GM19035 (cell line): ENCODE data around the gene ZBTB20.
A peak's percentile ranks its signal among the peaks of the same experiment; 100 is the strongest.

Source experiments
- ATAC-seq: cut with Tn5 transposase; IDR thresholded peaks from one replicate; pipeline ENCODE4 v1.9.1; 2021; ENCODE audit not compliant: unreplicated experiment

ZBTB20 gene

DNA sequence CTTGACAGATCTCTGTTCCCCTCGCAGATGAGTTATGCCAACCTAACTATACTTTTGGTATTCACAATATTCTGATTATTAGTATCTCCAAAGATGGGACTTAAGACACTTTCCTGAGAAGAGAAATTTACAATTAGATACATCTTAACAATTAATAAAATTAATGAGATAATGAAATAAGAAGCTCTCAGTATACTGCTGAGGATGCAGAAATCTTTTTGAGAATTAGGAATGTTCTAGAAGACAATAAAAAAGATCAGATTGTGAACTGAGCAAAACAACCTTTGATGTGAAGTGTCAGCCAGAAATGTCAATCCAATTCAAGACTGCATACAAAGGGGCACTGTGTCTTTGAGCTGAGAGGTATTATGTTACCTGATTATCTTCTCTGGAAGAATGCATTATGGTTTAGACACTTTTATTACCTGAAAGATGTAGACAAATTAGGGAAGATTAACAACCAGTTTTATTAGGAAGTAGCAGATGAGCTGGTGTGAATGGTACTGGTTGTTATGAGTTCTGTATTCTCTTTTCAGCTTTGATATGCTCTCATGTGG lies 590.4 kb downstream of the ZBTB20 start:
- ATAC-seq, result no peak

DNA sequence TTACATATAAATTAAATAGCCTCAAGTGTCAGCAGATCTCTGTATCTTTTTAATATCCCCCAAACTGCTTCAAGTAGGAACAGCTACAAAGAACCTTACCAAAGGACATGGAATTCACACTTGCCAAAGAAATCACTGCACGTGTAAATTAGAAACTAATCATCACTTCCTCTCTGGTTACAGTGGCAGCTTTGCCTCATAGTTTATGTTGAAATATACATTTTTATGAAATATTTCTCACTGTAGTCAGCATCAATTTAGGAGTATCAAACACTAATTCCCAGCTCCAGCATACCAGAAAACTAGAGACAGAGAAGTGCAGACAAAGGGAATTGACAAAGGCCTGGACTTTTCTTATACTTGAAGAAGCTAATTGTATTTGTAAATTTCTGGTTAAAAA lies 592.4 kb downstream of the ZBTB20 start:
- no peak for ATAC-seq

DNA sequence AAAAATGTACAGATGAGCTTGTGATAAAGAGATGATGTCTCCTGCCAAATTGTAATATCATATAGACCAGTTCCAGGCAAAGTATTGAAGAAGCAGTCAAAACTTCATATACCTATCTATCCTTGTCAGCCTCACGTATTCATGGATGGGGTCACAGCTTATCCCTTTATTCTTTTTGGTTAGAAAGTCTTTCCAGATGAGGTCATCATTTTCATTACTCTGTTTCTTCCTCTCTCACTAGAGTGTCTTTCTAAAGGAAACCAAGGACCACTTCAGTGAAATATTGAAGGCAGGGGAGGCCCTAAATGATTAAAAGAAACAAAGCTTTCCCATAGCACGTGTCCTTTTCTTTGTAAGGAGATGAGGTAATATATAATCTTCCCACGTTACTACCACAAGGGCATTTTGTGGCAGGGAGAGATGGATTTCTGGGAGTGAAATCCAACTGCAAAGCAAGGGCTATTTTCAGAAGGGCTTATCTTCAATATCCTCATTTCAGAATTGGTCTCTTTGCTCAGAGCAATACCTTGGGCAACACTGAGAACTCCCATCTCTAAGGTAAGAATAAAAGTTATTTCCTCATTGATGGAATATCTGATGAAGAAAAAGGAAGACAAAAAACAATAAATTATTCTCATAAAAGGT lies 593.0 kb downstream of the ZBTB20 start:
- ATAC-seq, result no peak

DNA sequence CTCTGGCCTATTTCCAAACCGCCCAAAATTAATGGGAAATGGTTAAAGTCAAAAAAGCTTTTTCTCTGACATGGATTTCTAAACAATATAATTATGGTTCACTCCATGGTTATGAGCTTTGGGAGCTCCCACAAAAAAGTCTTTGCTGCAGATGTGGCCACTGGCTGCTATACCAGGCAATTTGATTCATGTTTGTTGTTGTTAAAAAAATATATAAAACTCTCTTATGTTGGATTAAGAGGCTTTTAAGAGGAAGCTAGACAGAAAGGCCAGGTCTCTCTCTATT lies 594.6 kb downstream of the ZBTB20 start:
- ATAC-seq, result no peak

DNA sequence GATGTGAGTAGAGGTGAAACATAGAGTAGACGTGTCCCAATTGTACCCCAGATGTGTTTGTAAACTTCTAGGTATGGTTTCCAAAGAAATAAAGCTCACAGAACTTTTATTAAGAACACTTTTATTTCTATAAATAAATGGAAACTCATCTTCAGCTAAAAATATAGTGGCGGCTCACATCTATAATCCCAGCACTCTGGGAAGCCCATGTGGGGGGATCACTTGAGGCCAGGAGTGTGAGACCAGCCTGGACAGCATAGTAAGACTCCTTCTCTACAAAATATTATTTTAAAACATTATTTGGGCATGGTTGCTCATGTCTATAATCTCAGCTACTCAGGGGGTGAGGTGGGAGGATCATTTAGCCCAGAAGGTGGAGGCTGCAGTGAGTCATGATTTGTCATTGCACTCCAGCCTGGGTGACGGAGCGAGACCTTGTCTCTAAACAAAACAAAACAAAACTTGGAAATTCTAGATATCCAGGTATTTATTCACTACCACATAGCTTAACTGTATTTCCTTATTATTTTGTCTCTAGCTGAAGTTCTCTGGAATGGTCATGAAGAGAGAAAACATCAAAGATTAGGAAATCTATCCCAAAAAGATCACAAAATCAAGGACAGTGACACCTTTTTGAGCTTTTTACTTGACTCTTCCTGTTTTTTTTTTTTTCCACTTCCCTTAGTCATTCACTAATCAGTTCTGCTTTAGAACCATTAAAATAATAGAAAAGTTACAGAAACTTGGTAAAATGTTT lies 595.1 kb downstream of the ZBTB20 start:
- no peak for ATAC-seq

DNA sequence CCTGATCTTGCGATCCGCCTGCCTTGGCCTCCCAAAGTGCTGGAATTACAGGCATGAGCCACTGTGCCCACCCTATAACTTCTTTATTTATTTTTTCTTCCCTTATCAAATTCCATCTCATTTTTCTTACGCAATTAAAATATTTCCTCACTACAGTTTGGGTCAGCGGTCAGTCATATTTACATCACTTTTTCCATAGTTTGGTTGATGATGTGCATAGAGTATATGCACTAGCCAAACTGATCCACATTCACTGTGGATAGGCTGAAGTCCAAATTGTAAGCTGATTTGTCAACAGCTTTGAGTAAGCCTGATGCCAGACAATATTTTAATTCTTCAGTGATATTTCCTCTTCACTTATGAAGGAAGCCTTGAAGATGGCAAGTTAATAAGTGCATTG lies 596.9 kb downstream of the ZBTB20 start:
- ATAC-seq, result no peak

DNA sequence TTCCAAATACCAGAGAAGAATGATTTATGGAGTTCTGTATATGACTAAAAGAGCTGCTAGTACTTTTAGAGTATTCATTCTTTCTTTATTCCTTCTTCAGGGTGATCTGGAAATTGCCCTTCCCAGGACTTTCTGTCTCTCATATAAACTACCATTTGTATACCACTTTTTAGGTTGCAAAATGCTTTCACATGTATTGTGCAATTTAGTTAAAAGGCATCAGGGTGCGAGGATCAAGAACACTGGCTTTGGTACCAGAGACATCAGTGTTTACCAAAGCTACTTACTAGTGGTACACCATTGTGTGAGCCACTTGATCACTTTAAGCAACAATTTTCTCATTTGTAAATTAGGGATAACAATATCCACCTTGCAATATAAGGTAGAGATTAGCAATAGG lies 601.9 kb downstream of the ZBTB20 start:
- no peak for ATAC-seq

DNA sequence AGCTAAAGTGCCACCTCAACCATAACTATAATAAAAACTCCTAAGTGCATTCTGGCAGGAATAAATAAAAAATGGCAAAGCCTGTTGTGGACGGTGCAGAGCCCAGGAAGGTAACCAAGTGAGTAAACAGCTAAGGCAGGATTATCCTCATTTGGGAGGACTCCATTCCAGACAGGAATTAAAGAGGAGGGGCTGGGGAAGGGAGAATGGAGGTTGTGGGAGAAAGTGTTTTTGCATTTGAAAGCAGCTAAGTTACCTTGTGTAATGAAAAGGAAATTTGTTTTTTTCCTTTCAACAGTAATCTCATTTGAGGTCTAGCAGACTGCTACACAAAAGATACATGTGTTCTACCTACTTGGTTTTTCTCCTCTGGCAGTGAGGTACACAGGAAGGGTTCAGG lies 604.7 kb downstream of the ZBTB20 start:
- ATAC-seq, result no peak

DNA sequence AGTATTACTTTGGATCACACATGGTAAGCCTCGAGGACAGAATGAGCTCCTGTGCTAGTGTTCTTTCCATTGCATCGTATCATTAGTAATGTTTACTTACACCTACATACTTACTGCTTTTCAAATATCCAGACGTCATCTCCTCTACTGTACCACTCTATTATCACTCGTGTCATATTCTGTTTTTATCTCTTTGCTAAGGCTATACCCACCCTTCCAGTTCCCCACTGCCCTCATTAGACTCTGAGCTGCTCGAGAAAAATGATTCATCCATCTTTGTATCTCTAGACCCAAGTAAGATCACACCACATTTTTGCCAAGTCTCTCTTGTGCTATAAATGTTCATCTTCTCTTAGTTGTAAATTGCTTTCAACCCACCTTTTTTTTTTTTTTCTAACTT lies 607.6 kb downstream of the ZBTB20 start:
- no peak for ATAC-seq

DNA sequence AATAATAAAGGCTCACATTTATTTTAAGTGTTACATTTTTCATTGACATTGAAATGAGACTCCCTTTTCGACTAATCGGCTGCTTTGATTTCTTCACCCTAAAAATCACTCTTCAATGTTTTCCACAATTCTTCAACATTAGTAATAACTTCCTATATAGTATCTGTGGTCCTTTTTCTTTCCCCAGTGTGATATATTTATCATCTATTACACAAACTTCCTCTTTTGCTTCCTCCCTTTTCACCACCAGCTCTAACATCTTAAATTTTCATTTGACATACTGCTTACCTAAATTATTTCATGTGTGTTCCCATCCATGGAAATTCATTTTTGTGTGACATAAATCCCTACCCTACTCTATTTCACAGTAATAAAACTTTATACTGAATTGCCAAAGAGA lies 608.9 kb downstream of the ZBTB20 start:
- no peak for ATAC-seq

DNA sequence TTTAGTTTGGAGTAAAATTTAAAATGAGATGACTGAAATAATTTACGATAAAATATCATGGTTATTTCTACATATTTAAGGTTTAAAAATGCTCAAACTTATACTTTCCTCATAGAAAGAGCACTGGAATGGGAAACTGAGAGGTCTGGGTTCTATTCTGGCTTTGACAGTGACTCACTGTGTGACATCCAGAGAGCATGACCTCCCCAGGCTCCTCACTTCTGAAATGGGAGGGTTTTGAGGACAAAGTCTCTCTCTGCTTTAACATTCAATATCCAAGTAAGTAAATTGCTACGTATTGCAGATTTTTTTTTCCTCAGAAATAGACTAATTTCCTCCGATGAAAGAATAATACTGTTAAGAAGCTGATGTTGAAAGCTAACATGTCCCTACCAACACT lies 618.6 kb downstream of the ZBTB20 start:
- ATAC-seq, result no peak

DNA sequence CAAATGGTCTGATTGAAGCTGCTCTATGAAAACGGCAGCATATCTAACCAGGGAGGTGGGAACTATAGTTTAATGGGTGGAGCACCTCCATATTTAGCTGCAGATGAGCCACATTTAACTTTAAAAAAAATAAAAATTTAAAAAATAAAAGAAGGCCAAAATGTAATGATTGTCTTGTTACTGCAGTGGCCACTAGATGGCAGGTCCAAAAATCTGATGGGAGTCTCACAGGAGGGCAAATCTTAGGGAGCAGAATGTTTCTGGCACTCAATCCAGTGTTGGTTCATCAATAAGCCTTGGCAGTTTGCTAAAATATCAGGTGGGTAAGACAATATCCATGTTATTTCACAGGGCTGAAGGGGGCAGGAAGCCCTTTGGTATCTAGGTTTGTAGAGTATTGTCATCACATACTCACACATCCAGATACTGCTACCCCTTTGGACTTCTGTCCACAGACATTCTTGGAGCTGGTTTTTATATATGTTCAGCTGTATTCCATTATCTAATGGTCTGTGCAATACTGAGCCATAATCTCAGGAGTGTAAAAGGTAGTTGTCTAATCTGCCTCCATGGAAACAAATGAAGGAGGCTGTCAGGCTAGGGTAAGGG lies 619.9 kb downstream of the ZBTB20 start:
- no peak for ATAC-seq

DNA sequence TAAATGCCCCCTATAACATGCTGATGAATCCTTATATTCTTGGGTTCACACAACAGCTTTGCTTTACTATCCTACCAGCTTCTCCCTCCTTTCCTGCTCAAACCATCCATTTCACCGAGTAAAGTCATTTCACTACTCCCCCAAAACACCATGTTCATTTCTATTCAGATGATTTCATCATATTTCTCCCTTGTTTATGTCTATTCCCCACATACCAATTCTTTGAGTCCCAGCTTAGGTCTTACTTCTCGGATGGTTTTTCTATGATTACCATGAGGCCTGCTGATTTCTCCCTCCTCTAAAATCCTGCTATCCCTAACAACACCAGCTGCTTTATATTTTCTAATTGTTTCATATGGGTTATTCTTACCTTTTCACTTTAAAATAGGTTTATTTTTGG lies 621.8 kb downstream of the ZBTB20 start:
- no peak for ATAC-seq

DNA sequence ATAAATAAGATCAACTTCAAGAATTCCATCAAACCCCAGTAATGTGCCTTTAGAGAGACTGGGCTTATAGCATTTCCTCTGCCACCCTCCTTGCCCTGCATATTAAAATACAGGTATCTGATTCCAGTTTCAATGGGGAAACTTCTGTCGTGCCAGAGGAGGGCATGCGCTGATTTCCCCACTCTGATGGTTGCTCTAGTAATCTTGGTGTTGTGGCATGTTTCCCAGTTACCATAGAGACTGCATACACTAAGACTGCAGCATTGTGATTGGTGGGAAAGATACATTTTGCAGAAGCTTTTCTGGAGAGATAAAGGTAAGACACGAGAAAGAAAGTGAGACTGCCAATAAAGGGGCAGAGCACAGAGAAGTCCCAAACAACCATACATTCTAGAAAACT lies 627.7 kb downstream of the ZBTB20 start:
- ATAC-seq, result peak; percentile 81

DNA sequence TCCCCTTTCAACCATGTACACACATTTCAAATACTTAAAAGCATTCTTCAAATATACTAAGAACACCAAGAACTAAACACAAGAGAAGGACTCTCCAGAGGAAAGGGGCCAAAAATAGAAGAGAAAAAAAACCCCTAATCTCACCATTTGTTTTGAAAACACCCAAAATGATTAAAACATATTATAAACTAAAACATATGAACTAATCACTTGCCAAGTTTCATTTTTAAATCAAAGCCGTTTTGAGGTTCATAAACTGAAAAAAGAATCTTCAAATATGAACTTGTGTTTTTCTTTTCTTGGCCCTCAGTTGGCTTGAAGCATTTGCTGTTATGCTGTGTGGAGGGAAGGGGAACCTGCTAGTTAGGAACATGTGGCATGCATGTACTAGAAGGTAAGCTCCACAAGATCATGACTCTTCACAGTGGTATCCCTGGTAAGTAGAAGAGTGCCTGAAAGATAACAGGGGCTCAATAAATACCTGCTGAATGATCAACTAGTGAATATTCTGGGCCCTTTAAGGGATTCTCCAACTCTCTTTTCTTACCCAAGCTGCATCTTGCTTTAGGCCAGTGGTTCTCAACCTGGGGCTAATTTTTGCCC lies 628.8 kb downstream of the ZBTB20 start:
- no peak for ATAC-seq

DNA sequence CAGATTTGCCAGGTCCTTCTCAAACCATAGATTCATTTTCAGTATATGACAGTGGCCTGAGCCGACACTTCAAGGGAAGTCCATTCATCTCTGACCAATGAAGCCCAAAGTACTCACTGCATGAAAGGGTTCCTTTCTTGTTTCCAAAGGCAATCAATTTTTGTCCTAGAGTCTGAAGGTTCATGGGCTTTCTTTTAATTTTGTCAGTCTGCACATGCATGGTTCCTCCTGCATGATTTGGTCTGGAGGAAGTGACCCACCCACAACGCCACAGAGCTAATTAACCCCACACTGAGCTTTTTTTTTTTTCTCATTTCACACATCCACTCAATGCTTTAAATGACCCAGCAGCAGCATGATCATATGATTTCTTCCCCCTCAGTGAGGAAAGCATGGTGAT lies 636.9 kb downstream of the ZBTB20 start:
- ATAC-seq, result no peak

DNA sequence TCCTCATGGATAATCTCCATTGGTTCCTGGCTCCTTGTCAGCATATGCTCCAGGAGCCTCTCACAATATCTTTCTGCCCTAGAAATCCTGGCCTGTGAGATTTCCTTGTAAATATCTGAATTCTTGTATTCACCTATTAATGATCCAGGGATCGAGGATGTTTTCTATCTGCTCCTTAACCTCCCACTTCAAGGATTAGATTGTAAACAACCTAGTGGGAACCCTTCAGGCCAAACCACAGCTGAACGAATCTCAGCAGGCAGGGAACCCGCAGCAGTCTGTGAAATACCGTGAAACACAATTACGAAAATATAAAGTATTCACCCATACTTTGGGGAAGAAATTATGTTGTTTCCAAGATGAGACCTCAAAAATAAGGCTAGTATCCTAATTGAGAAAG lies 637.3 kb downstream of the ZBTB20 start:
- no peak for ATAC-seq

DNA sequence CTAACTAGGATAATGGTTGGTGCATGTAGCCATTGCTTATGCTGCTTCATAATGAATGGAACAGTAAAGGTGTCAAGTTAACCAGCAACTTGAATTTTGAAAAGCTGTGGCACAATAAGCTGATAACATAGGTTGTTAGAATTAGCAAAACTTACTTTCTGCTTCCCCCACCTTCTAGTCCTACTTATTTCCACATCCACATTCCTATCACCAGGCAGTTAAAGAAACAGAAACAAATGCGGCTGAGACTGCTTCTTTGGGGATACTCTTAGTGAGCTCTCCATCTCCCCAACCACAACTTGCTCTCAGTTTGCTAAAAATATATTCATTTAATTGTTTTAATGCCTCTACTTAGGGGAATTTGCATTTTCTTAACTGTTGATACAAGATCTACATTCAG lies 638.1 kb downstream of the ZBTB20 start:
- no peak for ATAC-seq

DNA sequence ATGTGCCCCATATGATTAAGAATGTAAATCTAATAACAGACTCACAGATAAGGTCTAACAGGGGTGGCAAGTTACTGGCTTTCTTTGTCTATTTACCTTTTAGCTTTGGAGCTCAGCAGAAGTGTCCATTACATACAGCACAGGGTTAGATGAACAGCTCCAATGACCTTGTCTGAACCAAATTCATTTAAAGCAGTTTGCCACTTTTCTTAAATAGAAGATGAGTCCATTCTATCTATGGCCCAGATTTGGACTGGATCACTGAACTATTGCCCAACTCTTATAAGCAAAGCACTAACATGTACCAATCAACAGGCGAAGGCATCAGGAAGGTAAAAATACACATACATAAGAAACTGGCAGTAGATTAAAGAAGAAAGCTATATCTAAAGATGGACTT lies 638.9 kb downstream of the ZBTB20 start:
- no peak for ATAC-seq

DNA sequence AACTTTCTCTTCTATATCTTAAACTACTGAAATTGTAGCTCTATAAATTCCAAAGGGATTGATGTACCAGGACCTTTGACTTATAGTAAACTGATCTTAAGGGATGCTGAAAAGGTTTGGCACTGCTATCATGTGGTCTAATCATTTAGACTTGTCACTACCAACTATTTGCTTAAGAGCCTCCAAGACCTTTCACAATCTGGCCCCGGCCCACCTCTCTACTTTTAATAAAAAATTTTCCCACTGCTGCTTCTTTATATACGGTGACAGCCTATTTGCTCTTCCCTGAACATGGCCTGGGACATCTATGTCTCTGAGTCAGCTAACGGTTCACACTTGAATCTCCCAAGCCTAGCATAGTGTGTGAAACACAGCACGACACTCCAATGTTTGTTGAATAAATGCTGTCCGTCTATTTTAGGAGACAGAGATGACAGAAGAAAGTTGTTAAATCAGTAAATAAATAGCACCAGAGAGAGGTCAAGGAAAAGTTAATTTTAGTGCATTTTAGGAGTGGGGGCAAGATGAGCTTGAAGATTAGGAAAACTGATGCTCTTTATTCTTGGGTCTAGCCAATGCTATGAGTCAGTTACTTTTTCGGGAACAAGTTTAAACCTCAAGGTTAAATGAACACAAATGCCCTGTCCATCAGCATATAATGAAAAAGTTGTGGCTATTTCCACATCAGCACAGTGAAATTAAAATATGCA lies 640.3 kb downstream of the ZBTB20 start:
- no peak for ATAC-seq

DNA sequence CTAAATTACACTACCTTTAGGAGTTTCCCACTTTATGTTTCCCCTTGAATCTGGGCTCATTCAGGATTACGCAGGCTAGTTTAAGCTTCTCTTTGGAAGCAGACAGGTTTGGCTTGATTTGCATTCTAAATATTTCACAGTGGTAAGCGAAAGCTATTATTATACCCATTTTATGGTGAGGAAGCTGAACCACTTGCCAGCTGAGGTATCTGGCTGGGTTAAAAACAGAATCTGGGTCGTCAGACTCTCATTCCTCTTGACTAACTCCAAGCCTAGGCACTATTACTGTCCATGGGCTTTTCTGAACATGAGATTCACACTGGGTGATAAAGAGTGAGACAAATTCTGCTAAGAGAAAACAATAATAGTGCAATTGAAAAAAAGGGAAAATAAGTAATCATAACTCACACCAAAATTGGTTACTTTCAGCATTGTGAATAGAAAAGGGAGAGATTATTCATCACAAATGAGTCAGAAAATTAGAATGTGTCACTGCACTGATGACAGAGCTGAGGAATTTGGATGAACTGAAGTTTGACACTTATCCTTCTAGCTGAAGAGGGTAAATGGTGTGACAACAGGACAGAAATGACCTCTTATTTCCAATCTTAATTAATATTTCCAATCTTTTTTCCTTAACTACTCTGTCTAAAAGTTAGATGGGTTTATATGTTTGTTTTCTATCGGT lies 642.0 kb downstream of the ZBTB20 start:
- ATAC-seq, result no peak
